IMR-90 (cell line): Measurements from ENCODE around the gene MYO1C.

Experiments
- POLR2A ChIP-seq: IDR thresholded peaks from 2 replicates; pipeline ENCODE4 v1.6.1; 2012; ENCODE audit warnings: mild to moderate bottlenecking, low read depth, low read length
- RCOR1 ChIP-seq: IDR thresholded peaks from 2 replicates; pipeline ENCODE4 v1.6.1; 2012; ENCODE audit warnings: mild to moderate bottlenecking, low read length, improper control_type of control experiment; ENCODE audit not compliant: insufficient replicate concordance
- TF ChIP-seq, protein P1 (sequence below): conservative IDR thresholded peaks from 2 replicates; pipeline ENCODE4 v1.5.1; 2012; ENCODE audit warnings: mild to moderate bottlenecking, low read depth, low read length, improper control_type of control experiment

DNA sequence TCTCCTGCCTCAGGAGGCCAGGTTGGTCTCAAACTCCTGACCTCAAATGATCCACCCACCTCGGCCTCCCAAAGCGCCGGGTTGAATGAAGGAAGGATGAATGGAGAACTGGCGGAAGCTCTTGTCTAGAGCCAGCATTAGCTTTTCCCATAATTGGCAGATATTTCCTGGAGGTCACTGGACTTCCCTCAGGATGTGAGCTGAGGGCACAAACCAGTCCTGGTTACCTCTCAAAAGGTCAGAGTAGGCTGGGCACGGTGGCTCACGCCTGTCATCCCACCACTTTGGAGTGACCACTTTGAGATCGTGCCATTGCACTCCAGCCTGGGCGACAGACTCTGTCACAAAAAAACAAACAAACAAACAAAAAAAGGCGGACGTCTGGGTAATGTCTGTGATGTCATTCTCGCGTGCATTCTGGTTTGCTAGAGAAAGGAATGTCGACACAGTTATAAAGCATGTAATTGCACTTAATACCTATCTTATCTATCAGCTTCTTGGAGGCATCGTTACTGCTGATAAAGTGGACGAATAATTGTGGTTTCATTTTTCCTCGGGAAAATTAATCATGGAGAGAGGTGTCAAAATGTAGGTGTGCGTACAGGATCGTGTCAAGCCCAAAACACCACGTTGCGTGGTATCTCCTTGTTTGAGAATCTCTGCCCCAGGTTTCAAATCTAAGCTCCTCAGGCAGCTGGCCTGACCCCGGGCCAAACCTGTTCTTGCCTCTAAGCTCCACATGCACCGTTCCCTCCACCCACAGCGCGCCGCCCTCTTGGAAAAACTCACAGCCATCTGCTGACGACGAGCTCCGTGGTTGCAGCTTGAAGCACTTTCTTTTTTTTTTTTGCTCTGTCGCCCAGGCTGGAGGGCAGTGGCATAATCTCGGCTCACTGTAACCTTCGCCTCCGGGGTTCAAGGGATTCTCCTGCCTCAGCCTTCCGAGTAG lies 30.0 kb downstream of the MYO1C start:
- TF ChIP-seq, protein P1, sequence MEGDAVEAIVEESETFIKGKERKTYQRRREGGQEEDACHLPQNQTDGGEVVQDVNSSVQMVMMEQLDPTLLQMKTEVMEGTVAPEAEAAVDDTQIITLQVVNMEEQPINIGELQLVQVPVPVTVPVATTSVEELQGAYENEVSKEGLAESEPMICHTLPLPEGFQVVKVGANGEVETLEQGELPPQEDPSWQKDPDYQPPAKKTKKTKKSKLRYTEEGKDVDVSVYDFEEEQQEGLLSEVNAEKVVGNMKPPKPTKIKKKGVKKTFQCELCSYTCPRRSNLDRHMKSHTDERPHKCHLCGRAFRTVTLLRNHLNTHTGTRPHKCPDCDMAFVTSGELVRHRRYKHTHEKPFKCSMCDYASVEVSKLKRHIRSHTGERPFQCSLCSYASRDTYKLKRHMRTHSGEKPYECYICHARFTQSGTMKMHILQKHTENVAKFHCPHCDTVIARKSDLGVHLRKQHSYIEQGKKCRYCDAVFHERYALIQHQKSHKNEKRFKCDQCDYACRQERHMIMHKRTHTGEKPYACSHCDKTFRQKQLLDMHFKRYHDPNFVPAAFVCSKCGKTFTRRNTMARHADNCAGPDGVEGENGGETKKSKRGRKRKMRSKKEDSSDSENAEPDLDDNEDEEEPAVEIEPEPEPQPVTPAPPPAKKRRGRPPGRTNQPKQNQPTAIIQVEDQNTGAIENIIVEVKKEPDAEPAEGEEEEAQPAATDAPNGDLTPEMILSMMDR: no peak
- TF ChIP-seq POLR2A: no peak
- no peak for TF ChIP-seq RCOR1
